ENCODE measurements around the gene RCVRN.
"Not testable (repeated sequence)": the region's sequence is repeated elsewhere in the genome, so short reads cannot be mapped to it uniquely, and the experiment has no call there.

RCVRN gene

GRCh38 chr17:9925457-9925856, 20.4 kb upstream of the RCVRN start:
- Histone ChIP-seq H3K4me3 (ENCODE audit: low read length) (no peak overlapping the region), H3K36me3 (replicated peaks; ENCODE audit: low read depth, low read length) (no peaks in the 10 kb centered on the region), H3K4me1 (ENCODE audit: low read length) (no peaks in the 10 kb centered on the region), H3K9ac (ENCODE audit: low read length) (no peak overlapping the region), H3K79me2 (ENCODE audit: low read length) (no peaks in the 10 kb centered on the region), H3K4me2 (ENCODE audit: low read length) (no peak overlapping the region), H4K20me1 (ENCODE audit: insufficient read depth, low read length) (no peaks in the 10 kb centered on the region), H3K27ac (ENCODE audit: low read length) (no peak overlapping the region), H3K9me3 (ENCODE audit: insufficient read depth, low read length) (no peaks in the 10 kb centered on the region), H2AFZ (ENCODE audit: low read depth, low read length) (no peak overlapping the region), H3K27me3 (ENCODE audit: low read depth, low read length) (no peaks in the 10 kb centered on the region)
- TF ChIP-seq EZH2phosphoT487 (IDR thresholded peaks at IDR 0.05; ENCODE audit: low read depth): no peak
- TF ChIP-seq CTCF (IDR thresholded peaks at IDR 0.05; ENCODE audit: low read depth, low read length): no peak

DNA sequence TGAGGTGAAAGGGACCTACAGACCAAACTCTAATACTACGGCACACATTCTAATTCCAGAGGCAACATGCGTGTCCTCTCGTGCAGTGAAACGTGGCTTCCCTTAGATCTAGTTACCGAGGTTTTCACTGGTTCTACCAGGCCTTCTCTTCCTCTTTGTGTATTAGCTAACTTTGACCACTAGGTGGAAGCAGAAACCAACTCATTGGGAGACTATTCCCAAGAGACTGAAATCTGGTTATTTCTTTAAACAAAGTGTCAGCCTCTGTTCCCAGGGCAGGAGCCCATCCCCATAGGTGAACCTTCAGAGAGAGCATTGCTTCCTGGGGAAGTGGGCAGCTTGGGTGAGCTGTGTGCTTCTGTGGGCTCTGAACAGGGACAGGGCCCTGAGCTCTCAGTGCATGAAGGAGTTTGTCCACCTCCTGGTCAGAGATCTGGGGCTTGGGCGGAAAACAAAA, 19.7 kb upstream of the RCVRN start:
- Histone ChIP-seq H3K4me3 (ENCODE audit: low read length) (no peak overlapping the region), H2AFZ (ENCODE audit: low read depth, low read length) (no peak overlapping the region), H3K4me2 (ENCODE audit: low read length) (no peak overlapping the region), H3K9me3 (ENCODE audit: insufficient read depth, low read length) (no peaks in the 10 kb centered on the region), H3K79me2 (ENCODE audit: low read length) (no peaks in the 10 kb centered on the region), H3K9ac (ENCODE audit: low read length) (no peak overlapping the region), H3K4me1 (ENCODE audit: low read length) (no peaks in the 10 kb centered on the region), H3K27me3 (ENCODE audit: low read depth, low read length) (no peaks in the 10 kb centered on the region), H3K36me3 (replicated peaks; ENCODE audit: low read depth, low read length) (no peaks in the 10 kb centered on the region), H4K20me1 (ENCODE audit: insufficient read depth, low read length) (no peaks in the 10 kb centered on the region), H3K27ac (ENCODE audit: low read length) (no peak overlapping the region)
- TF ChIP-seq EZH2phosphoT487 (IDR thresholded peaks at IDR 0.05; ENCODE audit: low read depth) (no peak), CTCF (IDR thresholded peaks at IDR 0.05; ENCODE audit: low read depth, low read length) (peak; percentile 66)

- Histone ChIP-seq H3K27ac (ENCODE audit: low read length) (no peak overlapping the region), H3K36me3 (replicated peaks; ENCODE audit: low read depth, low read length) (no peaks in the 10 kb centered on the region), H3K27me3 (ENCODE audit: low read depth, low read length) (no peaks in the 10 kb centered on the region), H2AFZ (ENCODE audit: low read depth, low read length) (no peak overlapping the region), H3K9me3 (ENCODE audit: insufficient read depth, low read length) (no peaks in the 10 kb centered on the region), H4K20me1 (ENCODE audit: insufficient read depth, low read length) (no peaks in the 10 kb centered on the region), H3K4me3 (ENCODE audit: low read length) (no peak overlapping the region), H3K79me2 (ENCODE audit: low read length) (no peaks in the 10 kb centered on the region), H3K4me1 (ENCODE audit: low read length) (no peaks in the 10 kb centered on the region), H3K9ac (ENCODE audit: low read length) (no peak overlapping the region), H3K4me2 (ENCODE audit: low read length) (no peak overlapping the region)
- TF ChIP-seq CTCF (IDR thresholded peaks at IDR 0.05; ENCODE audit: low read depth, low read length): no peak
- TF ChIP-seq EZH2phosphoT487 (IDR thresholded peaks at IDR 0.05; ENCODE audit: low read depth): no peak
These were observed 17.2 kb upstream of the RCVRN start for GRCh38 chr17:9922012-9922848.

GRCh38 chr17:9921216-9921615, 16.1 kb upstream of the RCVRN start:
- H3K27ac ChIP-seq (ENCODE audit: low read length); H3K9ac ChIP-seq (ENCODE audit: low read length); H4K20me1 ChIP-seq (ENCODE audit: insufficient read depth, low read length); H3K79me2 ChIP-seq (ENCODE audit: low read length); H3K27me3 ChIP-seq (ENCODE audit: low read depth, low read length); H2AFZ ChIP-seq (ENCODE audit: low read depth, low read length); H3K4me3 ChIP-seq (ENCODE audit: low read length); H3K36me3 ChIP-seq (replicated peaks; ENCODE audit: low read depth, low read length); H3K9me3 ChIP-seq (ENCODE audit: insufficient read depth, low read length); H3K4me2 ChIP-seq (ENCODE audit: low read length); H3K4me1 ChIP-seq (ENCODE audit: low read length): not testable (repeated sequence)

All from OCI-LY3 (cell line).